ENCODE measurements around the gene HDHD3.

DNA sequence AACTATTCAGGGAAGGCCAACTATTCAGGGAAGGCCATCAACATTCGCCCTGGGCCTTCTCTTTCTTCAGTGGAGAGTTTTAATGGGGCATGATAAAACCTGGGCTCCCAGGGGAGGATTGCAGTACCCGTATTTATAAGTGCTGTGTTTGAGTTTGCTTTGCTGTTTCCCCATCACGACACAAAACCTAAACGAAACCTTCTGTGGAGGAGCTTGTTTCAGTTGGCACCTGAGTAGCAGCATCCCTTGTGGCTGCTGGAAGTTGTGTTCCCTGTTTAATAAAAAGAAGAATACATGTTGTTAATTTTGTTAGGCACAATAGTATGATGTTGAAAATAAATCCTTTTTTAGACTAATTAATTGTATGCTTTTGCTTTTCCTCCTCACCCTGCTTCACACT lies 45.0 kb downstream of the HDHD3 start:
- no peak for TF ChIP-seq NFRKB (IDR thresholded peaks at IDR 0.05)
- TF ChIP-seq CTBP1 (IDR thresholded peaks at IDR 0.05; ENCODE audit: borderline replicate concordance), result no peak
- TF ChIP-seq ARNT (IDR thresholded peaks at IDR 0.05), result no peak
- no peak for TF ChIP-seq BHLHE40 (IDR thresholded peaks at IDR 0.05; ENCODE audit: borderline replicate concordance)

All from HEK293T (cell line).